ENCODE results near the gene NAXD.
A peak's percentile ranks its signal among the peaks of the same experiment; 100 is the strongest.
"Not testable (repeated sequence)": the region's sequence is repeated elsewhere in the genome, so short reads cannot be mapped to it uniquely, and the experiment has no call there.

Gene NAXD

DNA sequence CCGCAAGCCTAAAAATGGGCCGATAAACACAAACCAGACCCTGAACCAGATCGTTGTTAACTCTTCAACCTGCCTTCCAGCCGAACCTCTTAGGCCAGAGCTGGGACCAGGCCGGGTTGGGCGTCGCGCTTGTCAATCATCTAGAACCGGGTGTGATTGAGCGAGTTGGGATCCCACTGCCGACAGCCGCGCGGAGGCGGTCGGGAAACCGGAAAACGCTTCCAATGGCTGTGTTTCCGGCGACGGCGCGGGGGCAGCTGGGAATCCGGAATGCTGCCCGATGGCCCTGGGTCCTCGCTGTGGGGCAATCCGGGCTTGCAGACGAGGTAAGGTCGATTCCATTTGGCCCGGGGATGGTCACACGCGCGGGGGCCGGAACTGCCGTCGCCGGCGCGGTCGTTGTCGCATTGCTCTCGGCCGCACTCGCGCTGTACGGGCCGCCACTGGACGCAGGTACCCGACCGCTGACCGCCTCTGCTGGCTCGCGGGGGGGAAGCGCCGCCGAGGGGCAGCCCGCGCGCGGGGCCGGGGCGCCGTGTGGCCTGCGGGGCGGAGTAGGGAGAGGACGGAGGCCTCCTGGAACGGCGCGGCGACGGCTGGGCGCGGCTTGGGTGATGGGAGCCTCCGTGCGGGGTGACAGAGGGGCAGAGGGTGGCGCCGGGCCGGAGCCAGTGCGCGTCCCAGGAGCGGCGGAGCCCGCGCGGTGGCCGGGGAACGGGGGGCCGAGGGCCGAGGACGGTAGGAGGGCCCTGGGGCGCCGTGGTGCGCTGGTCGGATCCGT, at the start of gene NAXD:
Gene NAXD, plus strand, starts transcription at position 224 of the 781 bp plus-strand sequence. Its CDS starts 57 bp downstream, at position 281.
- DNase-seq (ENCODE audit: low read depth) = peak; percentile 41

DNA sequence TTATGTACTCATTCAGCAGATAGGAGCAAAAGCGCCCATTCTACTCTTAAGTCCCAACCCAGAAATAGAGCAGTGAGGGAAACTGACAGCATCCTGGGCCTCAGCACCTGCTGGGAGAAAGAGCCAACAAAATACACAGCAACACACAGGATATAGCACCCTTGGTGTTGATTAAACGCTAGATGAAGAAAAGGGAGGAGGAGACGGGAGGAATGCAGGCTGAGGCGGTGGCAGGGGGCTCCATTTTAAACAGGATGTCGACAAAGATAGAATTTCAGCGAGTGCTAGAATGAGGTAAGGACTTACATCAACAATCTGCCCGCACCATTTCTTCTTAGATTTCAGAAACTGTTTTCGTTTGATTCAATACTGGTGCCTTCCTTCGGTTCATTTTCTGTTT, 49.2 kb upstream of the NAXD start:
- no peak for DNase-seq (ENCODE audit: low read depth)

DNA sequence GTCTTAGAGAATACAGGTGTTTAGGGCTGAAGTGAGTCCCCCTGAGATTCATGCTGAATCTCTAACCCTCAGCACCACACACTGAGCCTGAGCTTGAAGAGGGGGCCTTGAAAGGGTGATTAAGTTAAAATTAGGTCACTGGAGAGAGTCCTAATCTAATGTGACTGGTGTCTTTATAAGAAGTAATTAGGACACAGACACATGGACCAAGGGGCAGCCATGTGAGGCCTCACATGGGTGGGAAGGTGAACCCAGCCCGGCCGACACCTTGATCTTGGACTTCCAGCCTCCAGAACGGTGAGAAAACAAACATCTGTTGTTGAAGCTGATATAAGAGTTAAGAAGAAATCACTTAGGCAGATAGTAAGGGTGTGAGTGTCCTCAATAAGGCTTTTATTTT, 46.7 kb upstream of the NAXD start:
- no peak for DNase-seq (ENCODE audit: low read depth)

DNA sequence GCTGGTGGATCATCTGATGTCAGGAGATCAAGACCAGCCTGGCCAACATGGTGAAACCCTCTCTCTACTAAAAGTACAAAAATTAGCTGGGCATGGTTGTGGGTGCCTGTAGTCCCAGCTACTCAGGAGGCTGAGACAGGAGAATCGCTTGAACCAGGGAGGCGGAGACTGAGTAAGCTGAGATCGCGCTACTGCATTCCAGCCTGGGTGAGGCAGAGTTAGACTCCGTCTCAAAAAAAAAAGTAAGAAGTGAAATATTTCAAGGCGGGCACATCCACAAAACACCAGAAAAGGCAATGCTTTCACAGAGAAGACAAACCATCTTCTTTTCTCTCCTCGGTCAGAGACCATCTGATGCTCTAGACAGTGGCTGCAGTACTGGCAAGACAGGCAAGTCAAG, 45.4 kb upstream of the NAXD start:
- DNase-seq (ENCODE audit: low read depth) = not testable (repeated sequence)

DNA sequence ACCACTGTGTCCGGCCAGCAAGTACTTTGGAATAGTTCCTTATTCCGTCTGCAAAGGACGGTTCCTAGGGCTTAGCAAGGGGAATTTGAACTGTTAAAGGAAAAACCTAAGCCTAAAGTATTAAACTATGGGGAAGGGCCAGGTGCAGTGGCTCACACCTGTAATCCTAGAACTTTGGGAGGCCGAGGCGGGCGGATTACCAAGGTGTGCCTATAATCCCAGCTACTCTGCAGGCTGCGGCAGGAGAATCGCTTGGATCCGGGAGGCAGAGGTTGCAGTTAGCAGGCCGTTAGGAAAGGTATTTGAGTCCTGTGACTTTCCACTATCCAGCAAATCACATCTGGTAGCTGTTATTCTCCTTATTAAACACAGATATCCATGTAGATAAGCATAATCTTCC, 44.5 kb upstream of the NAXD start:
- no peak for DNase-seq (ENCODE audit: low read depth)

DNA sequence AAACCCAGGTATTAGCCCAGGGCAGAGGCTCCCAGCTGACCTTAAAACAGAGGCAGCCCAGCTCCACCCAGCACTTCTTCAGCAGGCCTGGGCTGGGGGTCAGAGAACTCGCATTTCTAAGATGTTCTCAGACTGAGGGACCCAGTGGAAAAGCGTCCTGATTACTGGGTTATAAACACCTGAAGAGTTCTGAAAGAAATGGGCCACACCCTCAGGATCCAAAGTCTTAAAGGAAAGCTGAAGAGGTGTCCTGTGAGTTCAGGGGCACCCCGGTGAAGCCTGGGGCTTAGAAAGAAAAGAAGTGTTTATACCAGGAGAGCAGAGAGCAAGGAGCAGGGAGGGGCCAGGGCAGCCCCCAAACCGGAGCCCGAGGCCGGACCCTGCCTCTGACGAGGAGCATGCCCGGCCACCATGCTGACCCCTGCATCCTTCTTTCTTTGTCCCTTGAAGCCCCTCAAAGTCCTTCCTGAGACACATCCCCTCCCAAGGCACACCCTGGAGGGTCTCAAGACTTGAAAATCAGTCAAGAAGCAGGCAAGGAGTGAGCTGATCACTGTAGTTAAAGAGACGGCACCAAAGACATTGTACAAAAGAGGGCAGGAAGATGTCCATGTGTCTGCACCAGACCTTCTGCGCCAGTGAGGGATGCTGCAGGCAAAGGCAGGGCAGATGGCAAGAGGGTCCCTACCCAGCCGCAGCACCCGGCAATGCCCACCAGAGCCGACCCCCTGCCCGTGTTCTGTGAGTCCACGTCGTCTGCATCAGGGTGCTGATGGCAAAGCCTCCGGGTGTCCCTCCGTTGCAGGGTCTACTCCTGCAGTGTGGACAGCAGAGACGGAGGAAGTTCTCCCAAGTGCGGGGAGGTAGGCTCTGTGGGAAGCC, 43.2 kb upstream of the NAXD start:
- no peak for DNase-seq (ENCODE audit: low read depth)

DNA sequence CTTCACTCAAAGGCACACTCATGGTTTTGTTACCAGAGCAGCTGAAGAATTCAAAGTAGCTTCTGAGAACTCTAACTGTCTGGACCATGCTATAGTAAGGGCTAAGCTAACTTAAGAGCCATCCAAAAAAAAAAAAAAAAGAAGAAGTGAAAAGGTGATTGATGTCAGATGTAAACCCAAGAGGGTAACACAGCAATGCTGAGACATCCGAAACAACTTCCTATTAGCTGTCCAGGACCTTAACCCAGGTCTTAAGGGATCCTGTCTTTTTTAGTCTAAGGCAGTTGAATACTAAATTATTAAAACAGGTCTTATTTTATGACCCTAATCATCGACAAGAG, 42.6 kb upstream of the NAXD start:
- DNase-seq (ENCODE audit: low read depth) = no peak

DNA sequence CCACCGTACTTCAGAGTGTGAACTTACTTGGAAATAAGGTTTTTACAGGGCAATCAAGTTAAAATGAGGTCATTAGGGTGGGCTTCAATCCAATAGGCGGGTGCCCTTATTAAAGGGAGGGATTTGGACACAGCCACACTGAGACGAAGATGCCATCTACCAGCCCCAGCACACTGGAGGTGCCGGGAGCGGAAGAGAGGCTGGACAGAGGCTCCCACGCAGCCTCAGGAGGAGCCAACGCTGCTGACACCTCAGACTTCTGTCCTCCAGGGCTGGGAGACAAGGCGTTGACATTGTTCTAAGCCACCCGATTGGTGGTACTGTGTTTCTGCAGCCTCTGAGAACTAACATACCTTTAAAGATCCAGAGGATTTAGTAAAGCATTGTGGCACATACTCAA, 41.2 kb upstream of the NAXD start:
- no peak for DNase-seq (ENCODE audit: low read depth)

DNA sequence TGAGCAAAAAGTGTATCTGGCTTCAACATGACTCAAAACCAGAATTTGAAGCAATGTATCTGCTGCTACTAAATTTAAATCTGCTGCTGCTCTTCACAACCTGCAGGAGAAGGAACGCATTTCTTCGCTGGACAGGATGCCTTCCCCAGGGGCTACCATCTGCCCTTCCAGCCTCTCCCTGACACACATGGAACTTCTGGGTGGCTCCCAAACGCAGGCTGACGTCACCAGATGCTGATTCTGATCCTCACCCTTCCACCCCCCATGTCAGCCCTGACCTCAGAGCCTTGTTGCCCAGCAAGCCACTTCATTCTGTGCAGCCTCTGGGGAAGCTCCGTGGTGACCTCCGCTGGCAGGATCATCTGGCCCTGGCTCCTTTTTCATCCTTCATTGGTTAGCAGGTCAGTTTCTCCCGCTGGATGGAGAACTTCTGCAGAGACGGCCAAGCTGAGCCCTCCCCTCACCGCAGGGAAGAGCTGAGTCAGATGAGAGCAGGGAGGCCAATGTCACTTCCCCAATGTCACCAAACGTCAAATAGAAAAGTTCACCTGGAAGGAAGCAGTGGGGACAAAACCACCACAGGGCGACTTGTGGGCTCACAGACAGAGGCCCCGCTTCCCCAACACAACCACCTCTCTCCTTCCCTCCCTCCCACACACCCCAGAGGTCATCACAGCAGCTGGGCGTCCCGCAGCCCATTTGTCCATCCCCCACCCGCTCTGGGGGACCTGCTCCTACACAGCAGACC, 39.8 kb upstream of the NAXD start:
- DNase-seq (ENCODE audit: low read depth) = no peak

DNA sequence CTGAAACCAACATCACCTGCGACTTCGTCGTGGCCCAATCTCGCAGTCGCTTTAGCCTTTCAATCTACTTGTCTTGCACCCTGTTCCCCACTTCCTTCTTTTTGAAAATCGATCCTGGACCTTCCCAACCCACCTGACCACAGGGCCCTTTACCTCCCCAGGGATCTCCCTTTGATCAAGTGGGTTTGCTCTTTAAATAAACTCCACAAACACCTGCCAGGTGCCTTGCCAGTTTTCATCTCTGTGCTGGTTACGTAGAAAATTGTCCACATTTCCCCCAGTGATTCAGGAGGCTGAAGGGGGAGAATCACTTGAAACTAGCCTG, 39.3 kb upstream of the NAXD start:
- DNase-seq (ENCODE audit: low read depth) = no peak

DNA sequence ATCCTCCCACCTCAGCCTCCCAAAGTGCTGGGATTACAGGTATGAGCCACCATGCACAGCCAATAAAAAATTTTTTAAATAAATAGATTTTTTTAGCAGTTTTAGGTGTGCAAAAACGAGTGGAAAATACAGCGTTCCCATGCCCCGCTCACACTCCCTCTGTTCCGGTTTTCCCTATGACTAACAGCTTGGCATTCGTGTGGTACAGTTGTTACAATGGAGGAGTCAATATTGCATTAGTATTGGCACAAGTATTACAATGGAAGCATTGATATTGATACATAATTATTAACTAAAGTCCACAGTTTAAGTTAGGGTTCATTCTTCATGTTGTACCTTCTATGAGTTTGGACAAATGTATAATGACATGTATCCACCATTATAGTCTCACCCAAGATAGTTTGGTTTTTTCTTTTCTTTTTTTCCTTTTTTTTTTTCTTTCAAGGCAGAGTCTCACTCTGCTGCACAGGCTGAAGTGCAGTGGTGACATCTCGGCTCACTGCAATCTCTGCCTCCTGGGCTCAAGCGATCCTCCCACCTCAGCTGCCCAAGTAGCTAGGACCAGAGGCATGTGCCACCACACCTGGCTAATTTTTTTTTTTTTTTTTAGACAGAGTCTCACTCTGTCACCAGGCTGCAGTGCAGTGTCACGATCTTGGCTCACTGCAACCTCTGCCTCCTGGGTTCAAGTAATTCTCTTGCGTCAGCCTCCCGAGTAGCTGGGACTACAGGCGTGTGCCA, 38.4 kb upstream of the NAXD start:
- no peak for DNase-seq (ENCODE audit: low read depth)

DNA sequence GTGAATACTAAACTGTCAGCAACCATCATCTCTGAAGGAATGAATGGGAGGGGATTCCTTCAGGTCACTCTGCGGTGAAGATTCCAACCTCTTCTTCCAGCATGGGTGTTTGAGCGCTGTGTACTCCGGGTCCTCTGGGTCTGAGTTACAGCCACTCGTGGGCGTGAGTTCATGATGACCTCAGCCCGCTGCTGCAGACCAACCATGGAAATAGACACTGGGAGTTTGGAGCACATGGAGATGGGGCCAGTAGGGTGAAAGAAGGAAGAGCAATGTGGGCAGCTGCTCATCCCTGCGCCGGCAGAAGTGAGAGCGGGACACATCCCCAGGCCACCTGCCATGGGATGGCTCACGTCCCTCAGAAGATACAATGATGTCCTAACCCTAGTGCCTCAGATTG, 37.0 kb upstream of the NAXD start:
- no peak for DNase-seq (ENCODE audit: low read depth)

DNA sequence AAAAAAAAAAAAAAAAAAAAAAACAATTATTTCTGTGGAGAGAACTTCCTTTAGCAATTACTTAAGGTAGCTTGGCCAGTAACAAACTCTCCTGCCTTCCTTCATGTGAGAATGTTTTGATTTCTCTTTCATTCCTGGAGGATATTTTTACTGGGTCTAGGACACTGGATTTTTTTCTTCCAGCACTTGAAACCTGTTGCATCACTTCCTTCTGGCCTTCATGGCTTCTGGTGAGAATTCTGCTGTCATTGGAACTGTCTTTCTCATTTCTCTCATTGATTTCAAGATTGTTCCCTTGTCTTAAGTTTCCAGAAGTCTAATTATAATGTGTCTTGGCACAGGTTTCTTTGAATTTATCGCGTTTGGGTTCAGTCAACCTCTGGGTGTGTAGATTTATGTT, 34.5 kb upstream of the NAXD start:
- DNase-seq (ENCODE audit: low read depth) = no peak

DNA sequence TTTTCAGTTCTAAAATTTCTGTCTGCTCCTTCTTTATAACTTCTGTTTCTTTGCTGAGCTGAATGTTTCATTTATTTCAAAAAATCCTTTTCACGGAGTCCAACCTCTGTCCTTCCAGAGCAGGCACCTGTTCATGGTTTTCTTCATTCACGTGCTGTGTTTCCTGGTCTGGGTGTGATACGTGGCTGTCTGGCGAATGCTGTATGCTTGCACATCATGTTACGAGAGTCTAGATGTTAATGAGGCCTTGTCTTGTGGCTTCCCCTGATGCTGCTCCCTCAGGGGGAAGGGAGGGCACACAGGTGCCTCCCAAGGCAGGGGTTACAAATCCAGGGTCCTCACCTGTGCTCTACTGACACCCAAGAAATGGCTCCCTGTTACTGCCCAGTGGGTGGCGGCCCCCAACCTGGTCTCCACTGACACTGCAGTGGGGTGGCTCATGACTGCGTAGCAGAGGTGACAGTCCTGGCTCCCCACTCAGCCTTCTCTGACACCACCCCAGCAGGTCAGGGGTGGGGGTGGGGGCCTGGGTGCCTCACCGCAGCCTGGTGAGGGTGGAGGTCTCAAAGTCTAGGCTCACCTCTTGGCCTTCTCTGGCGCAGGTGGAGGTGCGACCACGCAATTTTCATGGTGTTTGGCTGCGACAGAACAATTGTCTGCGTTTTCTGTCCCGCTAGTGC, 33.7 kb upstream of the NAXD start:
- DNase-seq (ENCODE audit: low read depth) = no peak

DNA sequence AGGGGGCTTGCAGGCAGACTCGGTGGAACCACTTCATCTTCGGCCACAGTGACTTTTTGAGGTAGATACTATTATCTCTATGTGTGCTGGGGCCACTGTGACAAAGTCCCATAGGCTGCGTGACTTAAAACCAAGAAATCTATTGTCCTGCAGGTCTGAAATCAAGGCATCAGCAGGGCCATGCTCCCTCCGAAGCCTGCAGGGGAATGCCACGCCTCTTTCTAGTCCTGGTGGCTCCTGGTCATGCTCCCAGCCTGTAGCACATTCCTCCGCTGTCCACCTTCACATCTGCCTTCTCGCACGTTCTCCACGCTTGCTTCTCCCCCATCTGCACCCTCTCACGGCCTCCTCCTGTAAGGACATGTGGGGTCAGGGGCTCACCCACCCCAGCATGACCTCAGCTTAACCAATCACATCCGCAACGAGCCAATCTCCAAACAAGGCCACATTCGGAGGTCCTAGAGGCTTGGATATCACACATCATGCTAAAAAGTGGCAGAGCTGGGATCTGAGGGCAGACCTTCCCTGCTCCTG, 32.9 kb upstream of the NAXD start:
- DNase-seq (ENCODE audit: low read depth) = no peak

DNA sequence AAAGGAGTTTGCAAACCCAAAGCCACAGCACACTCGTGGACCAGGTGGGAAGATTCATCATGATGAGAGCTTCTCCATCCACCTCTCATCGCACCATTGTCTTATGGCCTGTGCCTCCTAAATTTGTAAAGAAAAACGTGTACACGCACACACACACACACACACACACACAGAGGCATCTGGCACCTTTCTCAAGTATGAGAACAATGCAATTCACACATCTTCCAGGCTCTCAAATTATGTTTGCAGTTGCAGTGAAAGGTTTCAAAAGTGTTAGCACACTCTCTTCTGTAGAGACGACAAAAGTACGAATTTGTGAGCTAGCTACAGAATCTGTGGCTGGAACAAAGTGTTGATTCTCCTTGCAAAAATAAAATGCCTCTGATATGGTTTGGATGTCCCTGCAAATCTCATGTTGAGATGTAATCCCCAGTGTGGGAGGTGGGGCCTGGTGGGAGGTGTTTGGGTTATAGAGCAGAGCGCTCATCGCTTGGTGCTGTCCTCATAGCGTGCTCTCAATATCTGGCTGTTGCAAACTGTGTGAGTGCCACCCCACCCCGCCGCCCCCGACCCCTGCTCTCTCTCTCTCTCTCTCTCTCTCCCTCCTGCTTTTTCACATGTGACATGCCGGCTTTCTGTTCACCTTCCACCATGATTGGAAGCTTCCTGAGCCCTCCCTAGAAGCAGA, 32.0 kb upstream of the NAXD start:
- DNase-seq (ENCODE audit: low read depth) = no peak

DNA sequence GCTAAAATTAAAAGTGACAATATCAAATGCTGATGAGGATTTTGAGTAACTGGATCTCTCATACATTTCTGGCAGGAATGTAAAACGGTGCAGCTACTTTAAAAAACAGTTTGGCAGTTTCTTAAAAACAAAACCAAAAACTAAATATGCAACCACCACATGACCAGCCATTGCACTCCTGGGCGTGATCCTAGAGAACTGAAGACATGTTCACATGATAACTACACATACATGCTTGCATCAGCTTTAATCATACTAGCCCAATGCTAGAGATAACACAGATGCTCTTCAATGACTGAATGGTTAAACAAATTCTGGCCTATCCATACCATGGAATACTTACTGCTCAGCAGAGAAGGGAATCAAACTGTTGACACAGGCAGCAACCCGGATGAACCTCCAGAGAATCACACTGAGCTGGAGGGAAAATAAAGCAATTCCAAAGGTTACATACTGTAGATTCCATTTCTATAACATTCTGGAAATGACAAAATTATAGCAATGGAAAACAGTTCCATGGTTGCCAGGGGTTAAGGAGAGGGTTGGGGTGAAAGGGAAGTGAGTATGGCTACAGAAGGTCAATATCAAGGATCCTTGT, 25.5 kb upstream of the NAXD start:
- DNase-seq (ENCODE audit: low read depth) = no peak

DNA sequence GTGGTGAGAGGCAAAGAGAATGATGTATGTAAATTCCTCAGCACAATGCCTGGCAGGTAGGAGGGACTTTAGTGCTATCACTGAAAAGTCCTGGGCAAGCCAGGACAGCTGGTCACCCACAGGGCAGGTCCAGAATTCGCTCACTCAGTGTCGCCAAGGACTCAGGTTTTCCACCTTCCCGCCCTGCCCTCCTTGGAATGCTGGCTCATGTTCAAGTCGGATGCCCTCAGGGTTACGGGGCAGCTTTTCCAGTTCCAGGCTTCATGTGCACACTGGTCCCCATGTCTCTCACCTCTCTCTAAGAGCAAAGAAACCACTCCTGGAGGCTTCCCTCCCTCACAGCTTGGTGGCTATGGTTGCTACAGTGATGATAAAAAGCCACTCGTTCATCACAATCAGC, 24.8 kb upstream of the NAXD start:
- no peak for DNase-seq (ENCODE audit: low read depth)

DNA sequence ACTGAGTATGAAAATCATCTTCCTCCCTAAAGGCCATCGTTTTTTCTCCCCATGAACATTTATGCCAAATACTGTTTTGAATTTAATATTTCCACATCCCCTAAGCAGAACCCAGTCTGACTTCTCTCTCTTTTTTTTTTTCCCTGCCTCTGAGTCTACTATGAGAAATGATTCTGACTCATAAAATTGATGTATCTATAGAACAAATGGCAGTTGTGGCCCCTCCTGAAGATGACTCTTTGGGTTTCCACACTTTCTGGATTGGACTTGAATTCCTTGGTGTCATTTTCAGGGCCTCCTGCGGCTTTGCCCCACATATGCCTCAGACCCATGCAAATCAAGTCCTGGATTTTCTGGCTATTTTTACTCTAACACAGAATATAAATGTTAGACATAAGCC, 22.7 kb upstream of the NAXD start:
- no peak for DNase-seq (ENCODE audit: low read depth)

DNA sequence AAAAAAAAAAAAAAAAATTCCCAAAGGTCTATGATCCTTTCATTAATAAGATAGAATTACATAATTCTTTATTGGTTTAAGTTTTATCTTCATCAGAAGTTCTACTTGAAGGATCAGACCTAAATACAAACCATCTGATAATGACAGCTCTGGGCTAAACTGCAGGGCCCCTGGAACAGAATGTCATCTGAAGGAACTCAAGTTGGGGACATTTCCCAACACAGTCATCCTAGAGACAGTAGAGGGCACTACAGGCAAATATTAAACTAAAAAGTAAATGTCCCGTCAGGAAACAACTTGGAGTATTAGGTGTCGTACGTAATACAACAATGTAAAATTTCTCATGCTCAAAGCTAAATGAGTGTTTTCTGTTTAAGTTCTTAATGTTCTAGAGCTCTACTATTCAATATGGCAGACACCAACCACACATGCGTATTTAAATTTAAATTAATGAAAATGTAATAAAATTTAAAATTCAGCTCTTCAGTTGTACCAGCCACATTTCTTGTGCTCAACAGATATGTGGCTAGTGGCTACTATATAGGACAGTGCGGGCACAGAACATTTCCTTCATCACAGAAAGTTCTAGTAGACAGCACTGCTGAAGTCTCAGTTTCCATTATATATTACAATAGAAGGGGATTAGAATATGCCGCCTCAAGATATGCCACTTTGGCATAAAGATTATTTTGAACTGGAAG, 21.8 kb upstream of the NAXD start:
- no peak for DNase-seq (ENCODE audit: low read depth)

Data from stimulated activated CD8-positive, alpha-beta memory T cell treated with anti-CD3 and anti-CD28 coated beads, Interleukin-12 subunit alpha, Interleukin-12 subunit beta, amount 100 ng/mL, for 4 hours (primary cell).